GM18520 (cell line): ENCODE results near the gene CYP2A6.
"Not testable (repeated sequence)": the region's sequence is repeated elsewhere in the genome, so short reads cannot be mapped to it uniquely, and the experiment has no call there.

ENCODE experiments used
- ATAC-seq: cut with Tn5 transposase; IDR thresholded peaks from one replicate; pipeline ENCODE4 v1.9.1; 2021; ENCODE audit not compliant: unreplicated experiment

CYP2A6 gene, protein sequence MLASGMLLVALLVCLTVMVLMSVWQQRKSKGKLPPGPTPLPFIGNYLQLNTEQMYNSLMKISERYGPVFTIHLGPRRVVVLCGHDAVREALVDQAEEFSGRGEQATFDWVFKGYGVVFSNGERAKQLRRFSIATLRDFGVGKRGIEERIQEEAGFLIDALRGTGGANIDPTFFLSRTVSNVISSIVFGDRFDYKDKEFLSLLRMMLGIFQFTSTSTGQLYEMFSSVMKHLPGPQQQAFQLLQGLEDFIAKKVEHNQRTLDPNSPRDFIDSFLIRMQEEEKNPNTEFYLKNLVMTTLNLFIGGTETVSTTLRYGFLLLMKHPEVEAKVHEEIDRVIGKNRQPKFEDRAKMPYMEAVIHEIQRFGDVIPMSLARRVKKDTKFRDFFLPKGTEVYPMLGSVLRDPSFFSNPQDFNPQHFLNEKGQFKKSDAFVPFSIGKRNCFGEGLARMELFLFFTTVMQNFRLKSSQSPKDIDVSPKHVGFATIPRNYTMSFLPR

DNA sequence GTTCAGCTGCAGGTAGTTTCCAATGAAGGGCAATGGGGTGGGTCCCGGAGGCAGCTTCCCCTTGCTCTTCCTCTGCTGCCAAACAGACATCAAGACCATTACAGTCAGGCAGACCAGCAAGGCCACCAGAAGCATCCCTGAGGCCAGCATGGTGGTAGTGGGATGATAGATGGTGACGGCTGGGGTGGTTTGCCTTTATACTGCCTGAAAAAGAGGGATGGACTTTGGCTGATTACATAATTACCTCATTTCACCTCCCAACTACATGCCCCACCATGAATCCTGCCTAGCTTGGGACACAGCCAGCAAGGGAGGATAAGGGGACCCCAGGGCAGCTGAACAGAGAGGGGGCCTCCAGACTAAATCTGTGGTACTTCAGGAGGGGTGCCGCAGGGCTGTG lies at the start of gene CYP2A6:
CYP2A6 (minus strand) TSS at position 171 of the 400 bp plus-strand sequence; CDS start at position 150, 21 bp downstream.
- ATAC-seq, result not testable (repeated sequence)

DNA sequence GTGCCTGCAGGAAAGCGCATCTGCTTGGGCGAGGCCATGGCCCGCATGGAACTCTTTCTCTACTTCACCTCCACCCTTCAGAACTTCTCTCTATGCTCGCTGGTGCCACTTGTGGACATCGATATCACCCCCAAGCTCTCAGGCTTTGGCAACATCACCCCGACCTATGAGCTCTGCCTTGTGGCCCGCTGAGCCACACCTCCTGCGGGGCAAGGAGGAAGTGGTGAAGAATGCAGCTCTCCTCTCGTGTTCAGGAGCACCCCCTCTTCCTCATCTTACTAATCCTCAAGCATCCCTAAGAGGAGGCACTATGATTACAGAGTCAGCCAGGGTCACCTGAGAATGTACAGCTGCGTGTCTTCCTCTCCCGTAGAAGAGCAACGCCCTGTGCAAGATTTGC lies 49.7 kb upstream of the CYP2A6 start:
- ATAC-seq, result not testable (repeated sequence)

DNA sequence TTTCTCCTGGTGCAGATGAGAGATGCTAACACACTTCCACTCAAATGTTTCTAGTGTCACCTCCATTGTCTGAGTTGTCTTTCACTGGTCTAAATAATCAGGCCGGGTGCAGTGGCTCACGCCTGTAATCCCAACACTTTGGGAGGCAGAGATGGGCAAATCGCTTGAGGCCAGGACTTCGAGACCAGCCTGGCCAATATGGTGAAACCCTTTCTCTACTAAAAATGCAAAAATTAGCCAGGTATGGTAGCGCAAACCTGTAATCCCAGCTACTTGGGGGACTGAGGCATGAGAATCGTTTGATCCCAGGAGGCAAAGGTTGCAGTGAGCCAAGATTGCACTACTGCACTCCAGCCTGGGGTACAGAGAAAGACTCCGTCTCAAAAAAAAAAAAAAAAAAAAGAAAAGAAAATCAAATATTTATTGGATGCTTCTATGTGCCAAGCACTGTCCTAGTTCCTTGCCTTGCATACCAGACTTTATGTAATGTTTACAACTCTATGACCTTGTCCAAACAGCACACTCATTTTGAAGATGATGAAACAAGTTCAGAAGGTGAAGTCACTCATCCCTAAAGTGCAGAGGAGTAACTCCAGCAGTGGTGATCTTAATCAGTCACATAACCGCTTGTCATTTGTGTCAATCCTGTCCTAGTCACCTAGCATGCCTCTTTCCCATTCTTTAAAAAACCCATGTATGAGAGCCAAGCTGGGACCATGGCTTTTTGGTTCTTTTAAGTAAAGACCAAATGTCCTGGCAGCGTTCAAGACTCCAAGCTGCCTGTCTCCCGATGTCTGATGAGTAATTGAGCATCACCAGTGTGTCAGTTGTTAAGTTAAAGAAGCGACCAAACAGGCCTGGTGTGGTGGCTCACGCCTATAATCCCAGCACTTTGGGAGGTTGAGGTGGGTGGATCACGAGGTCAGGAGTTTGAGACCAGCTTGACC lies 46.9 kb upstream of the CYP2A6 start:
- ATAC-seq, result not testable (repeated sequence)

DNA sequence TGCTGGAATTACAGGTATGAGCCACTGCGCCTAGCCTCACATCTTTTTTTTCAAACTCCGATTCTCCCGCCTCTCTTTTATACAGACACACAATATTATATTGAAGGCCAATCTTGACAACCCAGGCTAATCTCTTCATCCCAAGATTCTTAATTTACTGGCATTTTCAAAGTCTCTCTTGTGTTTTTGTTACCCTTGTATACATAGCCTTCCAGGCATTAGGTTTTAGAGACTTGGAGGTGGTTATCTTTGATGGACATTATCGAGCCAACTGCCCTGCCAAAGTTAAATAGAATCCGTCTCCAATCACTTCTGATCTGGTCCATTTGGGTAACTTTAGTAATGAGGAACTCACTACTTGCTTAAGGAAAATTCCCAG lies 46.2 kb upstream of the CYP2A6 start:
- no peak for ATAC-seq

DNA sequence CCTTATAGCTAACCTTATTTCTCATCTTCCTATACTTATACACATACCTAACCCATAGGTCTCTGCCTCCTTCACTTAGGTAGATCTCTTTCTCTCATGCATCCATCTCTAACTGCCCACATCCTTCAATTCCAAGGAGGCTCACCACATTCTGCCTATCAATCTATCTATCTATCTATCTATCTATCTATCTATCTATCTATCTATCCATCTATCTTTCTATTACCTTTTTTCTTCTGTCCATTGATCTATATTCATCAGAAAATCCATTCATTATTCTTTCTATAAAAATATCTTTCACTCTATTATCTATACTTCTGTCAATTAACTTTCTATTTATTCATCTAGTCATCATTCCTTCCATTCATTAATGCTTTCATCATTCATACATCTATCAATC lies 42.9 kb upstream of the CYP2A6 start:
- no peak for ATAC-seq

DNA sequence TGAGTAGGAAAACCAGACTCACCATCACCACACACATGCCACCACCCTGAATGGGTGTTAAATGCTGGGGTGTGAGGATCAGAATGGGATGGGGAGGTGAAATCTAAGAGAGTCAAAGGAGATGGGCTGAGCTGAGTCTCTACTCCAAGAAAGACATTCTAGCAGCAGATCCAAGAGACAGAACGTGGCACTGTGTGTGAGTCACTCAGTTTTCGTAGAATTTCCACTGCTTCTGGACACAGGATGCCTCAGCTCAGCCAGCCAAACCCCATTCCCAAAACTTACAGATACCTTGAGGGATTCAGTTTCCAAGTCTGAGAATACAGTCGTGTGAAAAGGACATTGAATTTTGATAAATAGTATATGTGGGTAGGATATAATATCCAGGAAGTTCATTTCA lies 39.1 kb upstream of the CYP2A6 start:
- no peak for ATAC-seq

DNA sequence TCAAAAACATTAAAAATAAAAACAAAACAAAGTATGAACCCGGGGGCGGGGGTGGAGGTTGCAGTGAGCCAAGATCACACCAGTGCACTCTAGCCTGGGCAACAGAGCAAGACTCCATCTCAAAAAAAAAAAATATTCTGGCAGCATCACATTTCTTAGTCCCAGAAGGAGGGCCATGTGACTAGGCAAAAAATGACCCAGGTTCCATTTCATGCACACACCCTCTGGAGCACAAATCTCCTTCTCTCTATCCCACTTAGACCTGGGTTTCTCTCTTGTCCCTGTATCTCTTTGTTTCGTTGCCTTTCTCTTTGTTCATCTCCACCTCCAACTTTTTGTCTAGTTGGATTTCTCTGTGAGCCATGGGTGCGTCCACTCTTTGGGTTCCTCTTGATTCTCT lies 37.9 kb upstream of the CYP2A6 start:
- no peak for ATAC-seq

DNA sequence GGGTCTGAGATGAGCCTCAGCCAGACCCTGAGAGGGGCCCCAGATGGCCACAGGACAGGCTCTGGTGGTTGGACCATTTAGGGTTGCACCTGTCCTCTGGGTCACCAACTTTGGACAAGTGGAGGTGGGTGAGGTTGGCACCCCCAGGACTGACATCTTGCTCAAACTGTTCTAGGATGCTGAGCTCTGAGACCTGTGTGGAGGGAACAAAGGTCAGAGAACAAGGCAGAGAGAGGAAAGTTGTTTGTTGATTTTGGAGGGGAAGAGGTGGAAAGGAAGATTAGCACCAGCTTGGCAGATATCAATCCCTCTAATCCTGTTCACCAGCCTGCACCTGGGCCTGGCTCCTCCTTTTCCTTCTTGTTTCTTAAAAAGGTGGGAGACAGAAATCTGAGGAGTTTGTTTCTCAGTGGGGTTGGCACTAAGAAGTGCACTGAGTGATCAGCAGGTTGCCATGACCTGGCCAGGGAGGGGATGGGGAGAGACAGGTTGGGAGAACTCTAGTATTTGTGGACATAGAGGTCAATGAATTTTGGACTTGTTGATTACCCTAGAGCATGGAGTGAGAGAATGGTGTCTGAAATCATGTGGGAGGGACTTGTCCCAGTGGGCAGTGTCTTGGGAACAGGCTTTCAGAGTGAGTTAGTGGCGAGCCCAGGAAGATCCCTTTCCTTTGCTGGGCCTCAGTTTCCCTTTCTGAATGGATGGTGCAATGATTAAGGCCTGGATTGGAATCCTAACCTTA lies 34.1 kb upstream of the CYP2A6 start:
- not testable (repeated sequence) for ATAC-seq

DNA sequence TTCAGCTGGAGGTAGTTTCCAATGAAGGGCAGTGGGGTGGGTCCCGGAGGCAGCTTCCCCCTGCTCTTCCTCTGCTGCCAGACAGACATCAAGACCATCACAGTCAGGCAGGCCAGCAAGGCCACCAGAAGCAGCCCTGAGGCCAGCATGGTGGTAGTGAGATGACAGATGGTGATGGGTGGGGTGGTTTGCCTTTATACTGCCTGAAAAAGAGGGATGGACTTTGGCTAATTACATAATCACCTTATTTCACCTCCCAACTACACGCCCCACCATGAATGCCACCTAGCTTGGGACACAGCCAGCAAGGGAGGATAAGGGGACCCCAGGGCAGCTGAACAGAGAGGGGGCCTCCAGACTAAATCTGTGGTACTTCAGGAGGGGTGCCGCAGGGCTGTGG lies 31.8 kb upstream of the CYP2A6 start, which contains the start of gene CYP2A7:
CYP2A7 (minus strand) TSS at position 170 of the 400 bp plus-strand sequence; CDS start at position 149, 21 bp downstream.
- not testable (repeated sequence) for ATAC-seq

DNA sequence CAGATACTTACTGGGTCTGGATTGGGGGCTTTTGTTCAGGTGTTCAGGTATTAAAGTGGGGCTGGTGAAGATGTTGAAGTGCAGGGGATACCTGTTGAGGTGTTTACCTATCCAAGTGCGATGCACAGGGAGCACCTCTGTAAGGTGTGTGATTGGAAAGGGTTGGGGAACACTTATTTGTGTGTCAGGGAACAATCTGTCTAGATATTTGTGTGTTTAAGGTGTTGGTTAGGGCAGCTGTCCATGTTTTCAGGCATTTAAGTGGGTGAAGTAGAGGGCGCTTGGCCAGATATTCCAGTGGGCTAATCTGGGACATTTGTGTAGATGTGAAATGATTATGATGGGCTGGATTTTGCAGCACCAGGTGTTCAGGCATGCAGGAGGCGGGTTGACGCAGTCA lies 29.1 kb upstream of the CYP2A6 start:
- not testable (repeated sequence) for ATAC-seq

DNA sequence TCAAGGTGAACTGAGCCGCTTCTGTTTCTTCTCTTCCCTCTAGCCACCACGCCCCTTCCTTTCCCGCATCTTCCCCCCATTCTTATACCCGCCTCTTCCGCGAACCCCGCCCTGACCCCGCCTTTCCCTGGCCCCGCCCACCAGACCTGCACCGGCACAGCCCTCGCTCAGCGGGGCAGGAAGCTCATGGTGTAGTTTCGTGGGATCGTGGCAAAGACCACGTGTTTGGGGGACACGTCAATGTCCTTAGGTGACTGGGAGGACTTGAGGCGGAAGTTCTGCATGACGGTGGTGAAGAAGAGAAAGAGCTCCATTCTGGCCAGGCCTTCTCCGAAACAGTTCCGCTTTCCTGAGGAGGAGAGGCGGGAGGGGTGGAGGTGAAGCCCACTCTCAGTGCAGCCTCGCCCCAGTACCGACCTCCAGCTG lies 25.3 kb upstream of the CYP2A6 start:
- not testable (repeated sequence) for ATAC-seq

DNA sequence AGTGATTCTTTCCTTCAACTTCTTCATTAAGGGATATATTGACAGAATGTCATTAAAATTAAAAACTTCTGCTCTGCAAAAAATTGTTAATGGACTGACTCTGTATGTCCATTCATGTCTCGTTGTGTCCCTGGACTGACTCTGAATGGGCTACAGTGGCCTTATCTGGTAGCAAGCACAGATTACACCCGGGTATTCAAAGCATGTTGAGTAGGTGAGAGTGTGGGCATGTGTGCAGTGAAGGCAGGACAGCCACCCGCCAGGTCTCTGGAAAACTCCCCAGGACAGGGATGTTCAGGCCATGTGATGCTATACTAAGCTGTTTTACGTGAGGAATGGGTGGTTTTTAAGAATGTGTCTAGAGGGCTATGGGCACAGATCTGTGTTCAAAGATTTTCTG lies 24.6 kb upstream of the CYP2A6 start:
- not testable (repeated sequence) for ATAC-seq

DNA sequence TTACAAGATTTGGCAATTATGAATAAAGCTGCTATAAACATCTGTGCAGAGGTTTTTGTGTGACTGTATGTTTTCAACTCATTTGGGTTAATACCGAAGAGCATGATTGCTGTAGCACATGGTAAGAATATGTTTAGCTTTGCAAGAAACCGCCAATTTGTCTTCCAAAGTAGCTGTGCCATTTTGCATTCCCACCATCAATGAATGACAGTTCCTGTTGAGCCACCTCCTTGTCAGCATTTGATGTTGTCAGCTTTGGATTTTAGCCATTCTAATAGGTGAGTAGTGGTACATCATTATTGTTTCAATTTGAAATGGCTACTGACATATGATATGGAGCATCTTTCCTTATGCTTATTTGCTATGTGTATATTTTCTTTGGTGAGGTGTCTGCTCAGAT lies 23.6 kb upstream of the CYP2A6 start:
- not testable (repeated sequence) for ATAC-seq

DNA sequence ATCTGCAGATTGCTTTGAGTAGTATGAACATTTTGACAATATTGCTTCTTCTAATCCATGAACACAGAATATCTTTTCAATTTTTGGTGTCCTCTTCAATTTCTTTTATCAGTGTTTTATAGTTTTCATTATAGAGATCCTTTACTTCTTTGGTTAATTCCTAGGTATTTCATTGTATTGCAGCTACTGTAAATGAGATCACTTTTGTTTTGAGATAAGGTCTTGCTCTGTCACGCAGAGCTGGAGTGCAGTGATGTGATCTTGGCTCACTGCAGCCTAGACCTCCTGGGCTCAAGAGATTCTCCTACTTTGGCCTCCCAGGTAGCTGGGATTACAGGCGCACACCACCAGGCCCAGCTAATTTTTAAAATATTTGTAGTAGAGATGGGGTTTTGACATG lies 22.0 kb upstream of the CYP2A6 start:
- ATAC-seq, result no peak

DNA sequence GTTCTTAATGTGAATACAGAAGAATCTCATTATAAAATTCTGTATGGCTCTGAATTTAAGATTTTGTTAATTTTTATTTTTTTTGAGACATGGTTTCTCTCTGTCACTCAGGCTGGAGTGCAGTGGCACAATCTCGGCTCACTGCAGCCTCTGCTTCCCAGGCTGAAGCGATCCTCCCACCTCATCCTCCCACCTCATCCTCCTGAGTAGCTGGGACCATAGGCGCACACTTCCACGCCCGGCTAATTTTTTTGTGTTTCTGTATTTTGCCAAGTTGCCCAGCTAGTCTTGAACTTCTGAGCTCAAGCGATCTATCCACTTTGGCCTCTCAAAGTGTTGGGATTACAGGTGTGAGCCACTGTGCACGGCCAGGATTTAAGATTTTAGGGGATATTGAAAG lies 17.5 kb upstream of the CYP2A6 start:
- no peak for ATAC-seq

DNA sequence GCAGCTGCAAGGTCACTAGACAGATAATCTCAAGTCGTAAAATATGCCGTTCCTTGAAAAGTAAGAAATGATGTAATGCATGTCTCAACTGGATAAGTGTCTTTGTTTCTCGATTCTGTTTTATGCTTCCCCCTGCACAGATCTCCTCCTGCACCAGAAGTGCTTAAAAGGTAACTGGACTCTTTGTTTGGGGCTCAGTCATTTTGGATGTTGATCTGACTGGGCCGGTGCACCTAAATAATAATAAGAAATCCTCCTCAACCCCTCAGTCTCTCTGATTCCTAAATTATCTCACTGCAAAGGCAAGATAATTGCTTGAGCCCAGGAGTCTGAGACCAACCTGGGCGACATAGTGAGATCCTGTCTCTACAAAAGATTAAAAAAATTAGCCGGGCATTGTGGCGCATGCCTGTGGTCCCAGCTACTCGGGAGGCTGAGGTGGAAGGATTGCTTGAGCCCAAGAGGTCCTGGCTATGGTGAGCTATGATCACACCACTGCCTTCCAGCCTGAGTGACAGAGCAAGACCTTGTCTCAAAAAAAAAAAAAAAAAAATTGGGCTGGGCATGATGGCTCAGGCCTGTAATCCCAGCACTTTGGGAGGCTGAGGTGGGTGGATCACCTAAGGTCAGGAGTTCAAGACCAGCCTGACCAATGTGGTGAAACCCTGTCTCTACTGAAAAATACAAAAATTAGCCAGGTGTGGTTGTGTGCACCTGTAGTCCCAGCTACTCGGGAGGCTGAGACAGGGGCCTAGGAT lies 14.7 kb upstream of the CYP2A6 start:
- ATAC-seq, result not testable (repeated sequence)

DNA sequence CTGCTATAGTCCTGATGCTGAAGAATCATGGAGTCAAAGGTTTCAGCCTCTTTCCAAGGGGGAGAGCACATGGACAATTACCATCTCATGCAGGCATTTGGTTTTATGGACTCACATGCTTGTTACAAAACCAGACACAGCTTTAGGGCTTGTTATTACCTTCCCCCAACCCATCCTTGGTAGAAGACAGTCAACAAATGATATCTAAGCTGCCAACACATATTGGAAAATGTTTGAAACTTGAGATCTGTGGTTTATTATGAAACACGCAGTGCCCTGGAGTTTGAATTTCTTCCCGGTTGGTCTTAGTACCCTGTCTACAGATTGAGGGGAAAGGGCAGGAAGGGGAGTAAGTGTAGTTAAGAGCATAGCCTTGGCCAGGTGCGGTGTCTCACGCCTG lies 12.5 kb upstream of the CYP2A6 start:
- no peak for ATAC-seq

DNA sequence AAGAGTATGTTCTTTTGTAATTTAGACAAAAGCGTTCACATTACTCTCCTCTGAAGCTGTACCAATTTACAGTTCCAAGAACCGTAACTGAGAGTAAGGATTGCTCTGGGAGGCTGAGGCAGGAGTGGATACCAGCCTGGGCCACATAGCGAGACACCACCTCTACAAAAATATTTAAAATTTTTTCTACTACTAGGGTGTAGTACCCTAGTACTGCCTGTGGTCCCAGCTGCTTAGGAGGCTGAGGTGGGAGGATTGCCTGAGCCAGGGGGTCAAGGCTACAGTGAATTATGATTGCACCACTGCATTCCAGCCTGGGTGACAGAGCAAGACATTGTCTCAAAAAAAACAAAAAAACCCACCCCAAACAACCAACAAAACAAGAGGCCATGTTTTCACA lies 12.1 kb upstream of the CYP2A6 start:
- no peak for ATAC-seq

DNA sequence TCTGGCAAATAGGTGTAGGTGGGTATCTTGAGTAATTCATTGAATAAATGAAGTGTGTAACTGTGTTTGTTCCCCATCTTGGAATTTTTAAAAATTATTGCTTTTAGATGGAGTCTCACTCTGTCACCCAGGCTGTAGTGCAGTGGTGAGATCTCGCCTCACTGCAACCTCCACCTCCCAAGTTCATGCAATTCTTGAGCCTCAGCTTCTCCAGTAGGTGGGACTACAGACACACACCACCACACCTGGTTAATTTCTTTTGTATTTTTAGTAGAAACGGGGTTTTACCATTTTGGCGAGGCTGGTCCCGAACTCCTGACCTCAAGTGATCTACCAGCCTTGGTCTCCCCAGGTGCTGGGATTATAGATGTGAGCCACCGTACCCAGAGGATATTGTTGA lies 7.9 kb upstream of the CYP2A6 start:
- no peak for ATAC-seq
